ENCODE measurements around the gene LRRC28.

- TF ChIP-seq, protein P1, sequence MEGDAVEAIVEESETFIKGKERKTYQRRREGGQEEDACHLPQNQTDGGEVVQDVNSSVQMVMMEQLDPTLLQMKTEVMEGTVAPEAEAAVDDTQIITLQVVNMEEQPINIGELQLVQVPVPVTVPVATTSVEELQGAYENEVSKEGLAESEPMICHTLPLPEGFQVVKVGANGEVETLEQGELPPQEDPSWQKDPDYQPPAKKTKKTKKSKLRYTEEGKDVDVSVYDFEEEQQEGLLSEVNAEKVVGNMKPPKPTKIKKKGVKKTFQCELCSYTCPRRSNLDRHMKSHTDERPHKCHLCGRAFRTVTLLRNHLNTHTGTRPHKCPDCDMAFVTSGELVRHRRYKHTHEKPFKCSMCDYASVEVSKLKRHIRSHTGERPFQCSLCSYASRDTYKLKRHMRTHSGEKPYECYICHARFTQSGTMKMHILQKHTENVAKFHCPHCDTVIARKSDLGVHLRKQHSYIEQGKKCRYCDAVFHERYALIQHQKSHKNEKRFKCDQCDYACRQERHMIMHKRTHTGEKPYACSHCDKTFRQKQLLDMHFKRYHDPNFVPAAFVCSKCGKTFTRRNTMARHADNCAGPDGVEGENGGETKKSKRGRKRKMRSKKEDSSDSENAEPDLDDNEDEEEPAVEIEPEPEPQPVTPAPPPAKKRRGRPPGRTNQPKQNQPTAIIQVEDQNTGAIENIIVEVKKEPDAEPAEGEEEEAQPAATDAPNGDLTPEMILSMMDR (tag by site-specific recombination; IDR thresholded peaks at IDR 0.05) = no peak
- no peak for TF ChIP-seq ZNF335 (tag by site-specific recombination; conservative IDR thresholded peaks at IDR 0.05)
- no peak for TF ChIP-seq ZNF274 (IDR thresholded peaks at IDR 0.05; ENCODE audit: low read length)
- TF ChIP-seq ZNF274 (tag by site-specific recombination; IDR thresholded peaks at IDR 0.05; ENCODE audit: borderline replicate concordance) = no peak
- no peak for TF ChIP-seq ZNF140 (tag by site-specific recombination; IDR thresholded peaks at IDR 0.05)
- TF ChIP-seq ZBTB49 (tag by site-specific recombination; IDR thresholded peaks at IDR 0.05; ENCODE audit: low read depth) = no peak
- TF ChIP-seq IKZF3 (tag by site-specific recombination; IDR thresholded peaks at IDR 0.05) = no peak
- no peak for TF ChIP-seq ZNF24 (tag by site-specific recombination; IDR thresholded peaks at IDR 0.05)
- no peak for TF ChIP-seq HIC1 (tag by site-specific recombination; IDR thresholded peaks at IDR 0.05)
- no peak for TF ChIP-seq ZNF302 (tag by site-specific recombination; IDR thresholded peaks at IDR 0.05; ENCODE audit: low read depth)
- no peak for TF ChIP-seq REST (tag by site-specific recombination; IDR thresholded peaks at IDR 0.05)
- TF ChIP-seq ZNF391 (tag by site-specific recombination; IDR thresholded peaks at IDR 0.05; ENCODE audit: borderline replicate concordance, low read depth) = no peak
- TF ChIP-seq, protein P2, sequence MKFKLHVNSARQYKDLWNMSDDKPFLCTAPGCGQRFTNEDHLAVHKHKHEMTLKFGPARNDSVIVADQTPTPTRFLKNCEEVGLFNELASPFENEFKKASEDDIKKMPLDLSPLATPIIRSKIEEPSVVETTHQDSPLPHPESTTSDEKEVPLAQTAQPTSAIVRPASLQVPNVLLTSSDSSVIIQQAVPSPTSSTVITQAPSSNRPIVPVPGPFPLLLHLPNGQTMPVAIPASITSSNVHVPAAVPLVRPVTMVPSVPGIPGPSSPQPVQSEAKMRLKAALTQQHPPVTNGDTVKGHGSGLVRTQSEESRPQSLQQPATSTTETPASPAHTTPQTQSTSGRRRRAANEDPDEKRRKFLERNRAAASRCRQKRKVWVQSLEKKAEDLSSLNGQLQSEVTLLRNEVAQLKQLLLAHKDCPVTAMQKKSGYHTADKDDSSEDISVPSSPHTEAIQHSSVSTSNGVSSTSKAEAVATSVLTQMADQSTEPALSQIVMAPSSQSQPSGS (tag by site-specific recombination; IDR thresholded peaks at IDR 0.05; ENCODE audit: low read depth) = no peak
- TF ChIP-seq BCL11A (tag by site-specific recombination; IDR thresholded peaks at IDR 0.05; ENCODE audit: low read depth) = no peak
- no peak for TF ChIP-seq GLIS2 (tag by site-specific recombination; IDR thresholded peaks at IDR 0.05)
Measured at GRCh38 chr15:99312228-99312627, 60.9 kb downstream of the LRRC28 start.
